ENCODE measurements around the gene NEUROD4.

- TF ChIP-seq CTCF (IDR thresholded peaks at IDR 0.05; ENCODE audit: low read depth, low read length) (no peak), EZH2phosphoT487 (IDR thresholded peaks at IDR 0.05; ENCODE audit: low read depth) (no peak)
These were observed 45.8 kb downstream of the NEUROD4 start for GRCh38 chr12:55065535-55065934.
